Lower leg skin (tissue), 3 donors: Measurements from ENCODE around the gene CPNE8.

Experiments
- POLR2A ChIP-seq, 2 donors: fragments of 450-650 bp; IDR thresholded peaks; one replicate each; pipeline ENCODE4 v1.6.1; 2016 to 2017; ENCODE audit warnings: antibody characterized with exemption in 2 of 2, mild to moderate bottlenecking in 1 of 2, moderate library complexity in 1 of 2
- TF ChIP-seq, protein P1 (sequence below), 3 donors: fragments of 450-650 bp; IDR thresholded peaks; one replicate each; pipeline ENCODE4 v1.5.1; 2016; ENCODE audit warnings: antibody characterized with exemption in 3 of 3, mild to moderate bottlenecking in 3 of 3, moderate library complexity in 2 of 3

- TF ChIP-seq, protein P1, sequence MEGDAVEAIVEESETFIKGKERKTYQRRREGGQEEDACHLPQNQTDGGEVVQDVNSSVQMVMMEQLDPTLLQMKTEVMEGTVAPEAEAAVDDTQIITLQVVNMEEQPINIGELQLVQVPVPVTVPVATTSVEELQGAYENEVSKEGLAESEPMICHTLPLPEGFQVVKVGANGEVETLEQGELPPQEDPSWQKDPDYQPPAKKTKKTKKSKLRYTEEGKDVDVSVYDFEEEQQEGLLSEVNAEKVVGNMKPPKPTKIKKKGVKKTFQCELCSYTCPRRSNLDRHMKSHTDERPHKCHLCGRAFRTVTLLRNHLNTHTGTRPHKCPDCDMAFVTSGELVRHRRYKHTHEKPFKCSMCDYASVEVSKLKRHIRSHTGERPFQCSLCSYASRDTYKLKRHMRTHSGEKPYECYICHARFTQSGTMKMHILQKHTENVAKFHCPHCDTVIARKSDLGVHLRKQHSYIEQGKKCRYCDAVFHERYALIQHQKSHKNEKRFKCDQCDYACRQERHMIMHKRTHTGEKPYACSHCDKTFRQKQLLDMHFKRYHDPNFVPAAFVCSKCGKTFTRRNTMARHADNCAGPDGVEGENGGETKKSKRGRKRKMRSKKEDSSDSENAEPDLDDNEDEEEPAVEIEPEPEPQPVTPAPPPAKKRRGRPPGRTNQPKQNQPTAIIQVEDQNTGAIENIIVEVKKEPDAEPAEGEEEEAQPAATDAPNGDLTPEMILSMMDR (IDR thresholded peaks at IDR 0.05): no peak
- TF ChIP-seq POLR2A (IDR thresholded peaks at IDR 0.05): no peak
These were observed 13.8 kb upstream of the CPNE8 start for GRCh38 chr12:38919191-38919590.
